GM18526 (cell line): ENCODE measurements around the gene UBTFL1.
"Not testable (repeated sequence)": the region's sequence is repeated elsewhere in the genome, so short reads cannot be mapped to it uniquely, and the experiment has no call there.

ENCODE experiments used
- POLR2A ChIP-seq: IDR thresholded peaks from 3 replicates; pipeline ENCODE4 v1.6.1; 2011; ENCODE audit not compliant: insufficient read length; ENCODE audit errors: extremely low read depth

The UBTFL1 gene, protein sequence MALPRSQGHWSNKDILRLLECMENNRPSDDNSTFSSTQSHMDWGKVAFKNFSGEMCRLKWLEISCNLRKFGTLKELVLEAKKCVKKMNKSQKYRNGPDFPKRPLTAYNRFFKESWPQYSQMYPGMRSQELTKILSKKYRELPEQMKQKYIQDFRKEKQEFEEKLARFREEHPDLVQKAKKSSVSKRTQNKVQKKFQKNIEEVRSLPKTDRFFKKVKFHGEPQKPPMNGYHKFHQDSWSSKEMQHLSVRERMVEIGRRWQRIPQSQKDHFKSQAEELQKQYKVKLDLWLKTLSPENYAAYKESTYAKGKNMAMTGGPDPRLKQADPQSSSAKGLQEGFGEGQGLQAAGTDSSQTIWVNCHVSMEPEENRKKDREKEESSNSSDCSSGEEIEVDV

DNA sequence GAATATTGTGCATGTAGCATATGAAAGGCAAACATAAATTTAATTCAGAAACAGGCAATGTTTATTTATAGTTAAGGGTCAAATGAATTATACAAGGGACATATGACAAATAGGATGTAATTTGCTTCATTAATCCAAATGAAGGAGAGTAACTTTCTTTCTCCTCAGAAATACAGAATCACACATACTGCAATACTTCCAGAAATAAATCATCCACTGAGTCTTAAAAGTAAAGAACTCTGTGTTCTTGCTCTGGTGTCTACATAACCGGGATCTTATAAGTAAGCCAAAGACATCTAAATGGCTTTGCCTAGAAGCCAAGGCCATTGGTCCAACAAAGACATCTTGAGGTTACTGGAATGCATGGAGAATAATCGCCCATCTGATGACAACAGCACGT lies at the start of gene UBTFL1:
UBTFL1 (plus strand) TSS at position 301 of the 400 bp plus-strand sequence; CDS start at position 301, 0 bp downstream.
- not testable (repeated sequence) for TF ChIP-seq POLR2A

DNA sequence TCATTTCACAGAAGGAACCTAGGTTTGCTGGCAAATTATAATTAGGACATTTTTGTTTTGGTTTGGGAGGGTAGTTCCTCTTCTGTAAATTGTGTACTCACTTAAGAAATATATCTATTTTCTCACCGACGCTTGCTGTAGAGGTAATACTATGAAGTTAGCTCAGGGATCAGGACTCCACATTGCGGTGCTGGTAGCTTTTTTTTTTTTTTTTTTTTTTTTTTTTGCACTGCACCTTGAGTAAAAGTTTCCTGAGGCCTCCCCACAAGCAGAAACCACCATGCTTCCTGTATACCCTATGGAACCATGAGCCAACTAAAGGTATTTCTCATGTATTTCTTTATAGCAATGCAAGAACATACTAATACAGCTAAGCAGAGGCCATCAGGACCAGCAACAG lies 14.7 kb downstream of the UBTFL1 start:
- TF ChIP-seq POLR2A, result no peak

DNA sequence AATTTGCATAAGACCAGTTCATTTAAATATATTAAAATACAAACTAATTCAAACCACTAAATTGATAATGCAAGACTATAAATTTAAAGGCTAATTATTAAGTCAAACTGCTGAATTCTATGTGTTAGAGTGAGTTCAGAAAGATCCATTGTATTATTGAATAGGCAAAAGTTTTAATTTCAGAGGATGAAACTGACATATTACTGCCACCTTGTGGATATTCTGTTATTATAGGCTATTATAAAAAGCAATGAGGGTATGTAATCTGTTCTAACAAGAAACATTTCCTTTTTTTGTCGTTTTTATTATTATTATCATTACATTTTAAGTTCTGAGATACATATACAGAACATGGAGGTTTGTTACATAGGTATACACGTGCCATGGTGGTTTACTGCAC lies 27.8 kb downstream of the UBTFL1 start:
- TF ChIP-seq POLR2A, result no peak

DNA sequence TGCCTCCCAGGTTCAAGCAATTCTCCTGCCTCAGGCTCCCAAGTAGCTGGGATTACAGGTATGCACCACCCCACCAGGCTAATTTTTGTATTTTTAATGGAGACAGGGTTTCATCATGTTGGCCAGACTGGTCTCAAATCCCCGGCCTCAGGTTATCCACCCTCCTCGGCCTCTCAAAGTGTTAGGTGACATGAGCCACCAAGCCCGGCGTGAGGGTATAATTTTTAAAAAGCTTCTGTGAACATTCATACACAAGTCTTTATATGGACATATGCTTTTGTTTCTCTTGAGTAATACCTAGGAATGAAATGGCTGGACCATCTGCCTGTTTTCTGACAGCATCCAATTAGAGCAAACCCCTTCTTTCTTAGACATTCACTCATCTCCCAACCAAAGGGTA lies 34.4 kb downstream of the UBTFL1 start:
- no peak for TF ChIP-seq POLR2A

DNA sequence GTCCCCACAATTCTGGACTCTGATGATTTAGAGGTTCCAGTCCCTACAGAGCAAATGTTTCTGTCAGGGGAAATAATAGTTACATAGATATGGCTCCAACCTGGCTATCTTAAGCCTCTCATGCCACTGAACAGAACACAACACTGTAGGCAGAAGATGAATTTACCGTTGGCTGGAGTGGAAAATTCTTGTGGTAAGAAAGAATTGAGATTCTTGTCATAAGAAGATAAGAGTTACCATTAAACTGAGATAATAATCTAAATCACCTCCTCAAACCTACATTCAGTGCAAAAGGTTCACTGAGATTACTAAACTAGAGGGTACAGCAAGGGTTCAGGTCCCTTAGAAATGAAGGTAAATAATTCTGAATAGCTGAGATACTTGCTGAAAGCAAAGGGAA lies 38.6 kb downstream of the UBTFL1 start:
- no peak for TF ChIP-seq POLR2A

DNA sequence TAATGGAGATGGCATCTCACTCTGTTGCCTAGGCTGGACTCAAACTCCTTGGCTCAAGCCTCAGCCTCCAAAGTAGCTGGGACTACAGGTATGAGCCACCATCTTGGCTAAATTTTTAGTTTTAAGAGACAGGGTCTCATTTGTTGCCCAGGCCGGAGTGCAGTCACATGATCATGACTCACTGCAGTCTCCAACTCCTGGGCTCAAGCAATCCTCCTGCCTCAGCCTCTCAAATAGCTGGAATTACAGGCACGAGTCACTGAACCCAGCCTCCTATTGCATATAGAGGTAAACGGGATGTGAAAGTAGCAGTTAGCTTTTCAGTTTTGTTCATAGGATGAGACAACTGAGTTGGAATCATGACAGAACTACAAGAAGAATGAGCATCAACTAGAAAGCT lies 39.2 kb downstream of the UBTFL1 start:
- TF ChIP-seq POLR2A, result no peak

DNA sequence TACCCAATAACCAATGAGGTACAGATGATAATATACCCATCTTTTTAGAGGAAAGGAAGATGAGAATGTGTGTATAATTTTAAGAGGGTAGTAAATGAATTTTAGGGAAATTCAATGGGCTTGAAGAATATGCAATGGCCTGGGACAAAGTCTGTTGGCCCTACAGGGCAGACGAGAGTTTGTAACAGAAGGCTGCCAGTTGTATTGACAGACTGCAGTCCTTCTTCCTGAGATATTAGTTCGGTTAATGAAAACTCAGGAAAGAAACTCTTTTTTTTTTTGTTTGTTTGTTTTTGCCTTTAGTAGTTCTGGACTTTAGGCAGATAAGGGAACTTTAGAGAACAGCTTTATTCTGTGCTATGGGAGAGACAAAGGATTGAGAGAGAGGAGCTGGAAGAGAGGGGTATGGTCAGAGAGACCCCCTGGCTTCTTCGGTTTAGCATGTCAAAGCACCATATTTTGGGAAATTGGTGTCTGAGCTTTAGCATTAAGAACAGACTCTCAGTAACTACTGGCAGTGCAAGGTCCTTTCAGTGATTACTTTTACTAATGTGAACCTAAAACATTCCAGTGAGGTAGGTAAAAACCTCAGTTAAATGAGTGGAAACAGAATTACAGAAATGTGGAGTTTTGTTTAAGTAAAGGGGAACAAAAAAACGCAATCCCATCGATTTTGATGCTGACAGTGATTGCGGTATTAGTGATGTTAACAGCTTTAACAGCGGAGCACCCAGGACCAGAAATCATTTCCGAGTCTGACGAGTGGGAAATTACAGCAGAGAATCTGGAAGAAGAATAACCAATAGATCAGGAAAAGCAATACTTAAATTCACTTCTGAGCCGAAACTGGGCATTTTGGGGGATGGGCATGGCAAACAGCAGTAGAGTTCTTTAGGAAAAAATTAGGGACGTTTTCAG lies 48.1 kb downstream of the UBTFL1 start:
- no peak for TF ChIP-seq POLR2A

DNA sequence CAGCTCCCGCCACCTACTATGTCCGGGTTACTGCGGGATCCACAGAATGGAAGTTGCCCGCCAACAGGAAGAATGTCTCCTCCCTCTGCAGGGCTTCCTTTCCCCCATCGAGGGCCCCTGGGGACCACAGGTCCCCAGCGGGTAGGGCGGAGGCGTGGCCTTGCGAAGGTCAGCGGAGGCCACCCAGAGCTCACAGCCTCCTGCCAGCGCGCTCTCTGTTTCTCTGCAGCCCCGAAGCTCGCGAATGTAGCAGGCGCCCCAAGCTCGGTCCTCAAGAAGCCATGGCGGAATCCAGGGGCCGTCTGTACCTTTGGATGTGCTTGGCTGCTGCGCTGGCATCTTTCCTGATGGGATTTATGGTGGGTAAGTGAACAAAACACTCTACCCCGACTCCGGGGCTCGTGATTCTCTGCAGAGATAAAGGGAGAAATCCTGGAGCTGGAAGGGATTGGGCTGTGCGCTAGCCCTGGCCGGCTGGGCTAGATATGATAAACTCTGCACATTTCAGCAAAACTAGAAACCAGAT lies 48.8 kb downstream of the UBTFL1 start, which contains the start of gene NAALAD2:
NAALAD2 (plus strand) TSS at position 186 of the 526 bp plus-strand sequence; CDS start at position 282, 96 bp downstream.
- TF ChIP-seq POLR2A, result no peak

DNA sequence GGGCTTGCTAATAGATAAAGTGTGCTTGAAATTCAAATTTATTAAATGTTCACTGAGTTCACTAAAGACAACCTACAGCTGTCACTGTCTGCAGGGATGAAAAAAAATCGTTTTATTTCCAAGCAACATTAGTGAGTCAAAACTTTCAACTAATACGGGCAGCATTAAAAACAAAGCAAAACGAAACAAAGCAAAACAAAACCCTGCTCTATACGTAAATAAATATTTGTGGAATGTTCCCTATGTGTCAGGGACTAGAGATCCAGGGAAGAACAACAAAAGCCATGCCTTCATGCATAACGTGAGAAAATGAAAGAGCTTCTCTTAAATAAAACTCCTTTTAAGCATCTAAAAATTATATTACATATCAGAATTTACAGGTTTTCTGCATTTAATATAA lies 49.3 kb downstream of the UBTFL1 start:
- TF ChIP-seq POLR2A, result no peak
